ENCODE measurements around the gene ACSF3.
"Not testable (repeated sequence)": the region's sequence is repeated elsewhere in the genome, so short reads cannot be mapped to it uniquely, and the experiment has no call there.

The ACSF3 gene

GRCh38 chr16:89066721-89067120 lies 26.9 kb upstream of the ACSF3 start:
- no peak overlapping the region for H3K9ac ChIP-seq
- H3K27ac ChIP-seq, result no peak overlapping the region
- no peaks in the 10 kb centered on the region for H3K27me3 ChIP-seq (ENCODE audit: control insufficient read depth, insufficient read depth, low read length)
- H3K4me1 ChIP-seq, result no peaks in the 10 kb centered on the region
- no peaks in the 10 kb centered on the region for H3K9me3 ChIP-seq (ENCODE audit: control insufficient read depth, low read length)
- H3K4me2 ChIP-seq (ENCODE audit: low read length), result no peak overlapping the region
- no peaks in the 10 kb centered on the region for H3K36me3 ChIP-seq (ENCODE audit: control insufficient read depth, insufficient read depth, low read length)
- TF ChIP-seq CTCF (IDR thresholded peaks at IDR 0.05), result no peak
- H3K4me3 ChIP-seq (ENCODE audit: low read depth, low read length), result no peak overlapping the region
- H2AFZ ChIP-seq, result no peak overlapping the region
- H3K79me2 ChIP-seq, result no peaks in the 10 kb centered on the region

- no peaks in the 10 kb centered on the region for H3K4me1 ChIP-seq
- no peak overlapping the region for H2AFZ ChIP-seq
- no peaks in the 10 kb centered on the region for H3K79me2 ChIP-seq
- no peaks in the 10 kb centered on the region for H3K36me3 ChIP-seq (ENCODE audit: control insufficient read depth, insufficient read depth, low read length)
- TF ChIP-seq CTCF (IDR thresholded peaks at IDR 0.05), result no peak
- no peaks in the 10 kb centered on the region for H3K27me3 ChIP-seq (ENCODE audit: control insufficient read depth, insufficient read depth, low read length)
- H3K9me3 ChIP-seq (ENCODE audit: control insufficient read depth, low read length), result no peaks in the 10 kb centered on the region
- no peak overlapping the region for H3K4me2 ChIP-seq (ENCODE audit: low read length)
- no peak overlapping the region for H3K9ac ChIP-seq
- no peak overlapping the region for H3K27ac ChIP-seq
- no peak overlapping the region for H3K4me3 ChIP-seq (ENCODE audit: low read depth, low read length)
Observed at GRCh38 chr16:89067677-89068443, 25.8 kb upstream of the ACSF3 start.

GRCh38 chr16:89068814-89069616 lies 24.6 kb upstream of the ACSF3 start:
- H3K4me3 ChIP-seq (ENCODE audit: low read depth, low read length); H3K9me3 ChIP-seq (ENCODE audit: control insufficient read depth, low read length); H3K4me1 ChIP-seq; H3K79me2 ChIP-seq; H3K9ac ChIP-seq; H3K4me2 ChIP-seq (ENCODE audit: low read length); H3K27ac ChIP-seq; H2AFZ ChIP-seq; H3K27me3 ChIP-seq (ENCODE audit: control insufficient read depth, insufficient read depth, low read length); H3K36me3 ChIP-seq (ENCODE audit: control insufficient read depth, insufficient read depth, low read length): not testable (repeated sequence)

- H3K79me2 ChIP-seq, result no peaks in the 10 kb centered on the region
- no peaks in the 10 kb centered on the region for H3K4me1 ChIP-seq
- TF ChIP-seq CTCF (IDR thresholded peaks at IDR 0.05), result no peak
- H3K36me3 ChIP-seq (ENCODE audit: control insufficient read depth, insufficient read depth, low read length), result no peaks in the 10 kb centered on the region
- no peak overlapping the region for H2AFZ ChIP-seq
- no peak overlapping the region for H3K9ac ChIP-seq
- no peaks in the 10 kb centered on the region for H3K27me3 ChIP-seq (ENCODE audit: control insufficient read depth, insufficient read depth, low read length)
- no peak overlapping the region for H3K27ac ChIP-seq
- no peak overlapping the region for H3K4me2 ChIP-seq (ENCODE audit: low read length)
- H3K4me3 ChIP-seq (ENCODE audit: low read depth, low read length), result no peak overlapping the region
- H3K9me3 ChIP-seq (ENCODE audit: control insufficient read depth, low read length), result no peaks in the 10 kb centered on the region
Observed at GRCh38 chr16:89069920-89070319, 23.7 kb upstream of the ACSF3 start.

- Histone ChIP-seq H3K36me3 (ENCODE audit: control insufficient read depth, insufficient read depth, low read length) (no peaks in the 10 kb centered on the region), H3K9me3 (ENCODE audit: control insufficient read depth, low read length) (no peaks in the 10 kb centered on the region), H3K4me3 (ENCODE audit: low read depth, low read length) (no peak overlapping the region), H2AFZ (no peak overlapping the region), H3K4me2 (ENCODE audit: low read length) (no peak overlapping the region), H3K79me2 (no peaks in the 10 kb centered on the region), H3K27ac (no peak overlapping the region), H3K9ac (no peak overlapping the region), H3K4me1 (no peaks in the 10 kb centered on the region), H3K27me3 (ENCODE audit: control insufficient read depth, insufficient read depth, low read length) (no peaks in the 10 kb centered on the region)
- no peak for TF ChIP-seq CTCF (IDR thresholded peaks at IDR 0.05)
Observed at GRCh38 chr16:89070590-89070989, 23.1 kb upstream of the ACSF3 start.

Measured in parathyroid adenoma (tissue), 2 donors.